Measurements from ENCODE around the gene COL6A6. TPM values are rescaled to one million over a fixed set of nuclear protein-coding genes. Genes with fewer than 3 reads are reported as not detected.
"Not testable (repeated sequence)": the region's sequence is repeated elsewhere in the genome, so short reads cannot be mapped to it uniquely, and the experiment has no call there.

COL6A6 gene
- total RNA-seq, 2 donors from 2014 or later, result 0.83 to 4.0 TPM

- no peak for DNase-seq (ENCODE audit: low spot score)
- Histone ChIP-seq H3K36me3 (no peaks in the 10 kb centered on the region), H3K27me3 (no peaks in the 10 kb centered on the region), H3K4me3 (no peak overlapping the region), H3K4me1 (peaks cover 0 to 5% of the 10 kb centered on the region in 2 donors), H3K27ac (no peak overlapping the region), H3K9me3 (no peaks in the 10 kb centered on the region)
- TF ChIP-seq CTCF (IDR thresholded peaks at IDR 0.05), result no peak
These were observed 20.8 kb downstream of the COL6A6 start for GRCh38 chr3:130537673-130538304.

DNA sequence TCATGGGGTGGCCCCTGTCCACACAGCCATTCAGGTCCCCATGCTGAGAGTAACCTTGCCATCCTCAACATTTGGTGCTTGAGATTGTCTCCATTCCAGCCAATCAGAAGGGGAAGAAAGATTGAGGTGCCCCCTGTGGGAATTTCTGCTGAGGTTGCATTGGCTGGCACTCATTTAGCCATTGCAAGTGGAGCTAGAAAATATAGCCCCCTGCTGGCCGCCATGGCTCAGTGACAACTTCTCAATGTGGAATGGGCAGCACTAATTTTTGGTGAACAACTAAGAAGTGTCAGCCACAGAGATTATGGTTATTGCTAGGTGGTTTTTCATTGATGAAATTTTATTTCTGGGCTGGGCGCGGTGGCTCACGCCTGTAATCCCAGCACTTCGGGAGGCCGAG lies 22.0 kb downstream of the COL6A6 start:
- no peaks in the 10 kb centered on the region for H3K36me3 ChIP-seq
- no peak overlapping the region for H3K27ac ChIP-seq
- DNase-seq (ENCODE audit: low spot score), result no peak
- H3K9me3 ChIP-seq, result no peaks in the 10 kb centered on the region
- H3K4me3 ChIP-seq, result no peak overlapping the region
- peak in 1 of 2 donors; percentile 60 for TF ChIP-seq CTCF (IDR thresholded peaks at IDR 0.05)
- peaks cover 0 to 5% of the 10 kb centered on the region in 2 donors for H3K4me1 ChIP-seq
- no peaks in the 10 kb centered on the region for H3K27me3 ChIP-seq

DNA sequence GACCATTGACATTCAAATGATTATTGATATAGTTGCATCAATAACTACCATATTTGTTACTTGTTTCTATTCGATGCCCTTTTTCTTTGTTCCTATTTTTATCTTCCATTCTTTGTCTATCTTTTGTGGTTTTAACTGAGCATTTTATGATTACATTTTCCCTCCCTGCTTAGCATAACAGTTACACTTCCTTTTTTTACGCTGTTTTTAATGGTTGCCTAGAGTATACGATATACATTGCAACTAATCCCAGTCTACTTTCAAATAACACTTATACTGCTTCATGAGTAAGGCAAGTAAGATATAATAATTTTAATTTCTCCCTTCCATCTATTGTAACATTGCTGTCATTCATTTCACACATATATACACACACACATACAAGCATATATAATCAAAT lies 26.3 kb downstream of the COL6A6 start:
- Histone ChIP-seq H3K36me3 (no peaks in the 10 kb centered on the region), H3K27me3 (no peaks in the 10 kb centered on the region), H3K27ac (no peak overlapping the region), H3K4me3 (no peak overlapping the region), H3K9me3 (no peaks in the 10 kb centered on the region), H3K4me1 (peaks cover 0 to 2% of the 10 kb centered on the region in 2 donors)
- TF ChIP-seq CTCF (IDR thresholded peaks at IDR 0.05), result no peak
- DNase-seq (ENCODE audit: low spot score), result no peak

GRCh38 chr3:130546920-130547679 lies 30.1 kb downstream of the COL6A6 start:
- no peak for TF ChIP-seq CTCF (IDR thresholded peaks at IDR 0.05)
- DNase-seq (ENCODE audit: low spot score), result no peak
- Histone ChIP-seq H3K27me3 (no peaks in the 10 kb centered on the region), H3K27ac (no peak overlapping the region), H3K9me3 (peaks cover 0 to 6% of the 10 kb centered on the region in 2 donors), H3K36me3 (no peaks in the 10 kb centered on the region), H3K4me1 (no peaks in the 10 kb centered on the region), H3K4me3 (no peak overlapping the region)

GRCh38 chr3:130547680-130548065 lies 30.7 kb downstream of the COL6A6 start:
- H3K4me3 ChIP-seq; H3K4me1 ChIP-seq; H3K27ac ChIP-seq; H3K27me3 ChIP-seq; H3K36me3 ChIP-seq; DNase-seq (ENCODE audit: low spot score): not testable (repeated sequence)
- H3K9me3 ChIP-seq, result peaks cover 0 to 12% of the 10 kb centered on the region in 2 donors

- Histone ChIP-seq H3K4me1 (no peaks in the 10 kb centered on the region), H3K9me3 (peaks cover 0 to 18% of the 10 kb centered on the region in 2 donors), H3K4me3 (no peak overlapping the region), H3K27me3 (no peaks in the 10 kb centered on the region), H3K27ac (no peak overlapping the region), H3K36me3 (no peaks in the 10 kb centered on the region)
- DNase-seq (ENCODE audit: low spot score), result no peak
- TF ChIP-seq CTCF (IDR thresholded peaks at IDR 0.05), result no peak
These were observed 31.4 kb downstream of the COL6A6 start for GRCh38 chr3:130548356-130548755.
